ENCODE measurements around the gene PAH. TPM values are rescaled to one million over a fixed set of nuclear protein-coding genes. Genes with fewer than 3 reads are reported as not detected.

PAH gene
- total RNA-seq, 1 donor from 2014 or later: not detected

DNA sequence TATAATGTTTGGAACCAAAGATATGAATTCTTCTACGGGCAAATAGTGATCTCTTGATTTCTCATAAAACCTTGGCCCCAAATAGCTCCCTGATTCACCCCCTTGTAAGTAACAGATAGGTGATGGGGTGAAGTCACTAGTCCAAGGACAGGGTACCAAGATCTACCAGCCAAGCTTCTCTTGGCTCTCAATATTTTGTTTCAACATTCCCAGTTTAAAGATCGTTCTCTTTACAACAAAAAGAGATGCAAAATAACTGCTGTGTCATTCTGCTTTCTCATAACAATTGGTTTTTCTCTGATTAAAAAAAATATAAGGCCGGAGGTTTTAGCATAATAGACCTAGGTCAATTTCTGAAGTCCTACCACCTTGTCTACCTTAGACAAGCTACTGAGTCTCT is 11.8 kb downstream of the PAH start:
- no peak for DNase-seq
- intact Hi-C loops (cut with micrococcal nuclease): no loop called here
- ATAC-seq: no peak

DNA sequence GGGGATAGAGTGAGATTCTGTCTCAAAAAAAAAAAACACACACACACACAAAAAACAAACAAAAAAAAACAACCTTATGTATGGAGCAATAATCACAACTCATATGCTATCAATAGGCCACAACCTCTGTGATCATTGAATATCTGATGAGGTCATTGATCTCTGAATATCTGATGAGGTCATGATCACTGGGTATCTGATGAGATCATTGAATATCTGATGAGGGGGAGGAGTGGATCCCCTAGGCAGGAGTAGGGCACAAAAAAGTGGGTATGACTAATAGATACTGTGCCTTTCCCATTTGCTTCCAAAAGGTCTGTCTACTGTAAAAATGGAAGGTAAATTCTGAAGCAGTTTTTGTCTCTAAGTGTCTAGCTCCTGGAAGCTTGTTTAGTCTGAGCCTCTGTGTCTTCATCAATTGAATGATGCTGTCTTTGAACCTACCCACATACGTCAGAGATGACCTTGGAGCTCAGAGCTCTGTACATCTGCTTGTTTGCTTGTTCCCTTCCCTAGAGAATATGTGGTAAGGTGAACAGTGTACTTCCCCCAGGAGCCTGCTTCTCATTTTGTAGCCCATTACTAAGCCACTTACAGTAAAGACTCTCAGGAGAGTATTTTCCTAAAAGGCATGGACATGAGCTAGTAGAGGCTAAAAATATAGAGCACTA is 13.6 kb downstream of the PAH start:
- no peak for DNase-seq
- intact Hi-C loops (cut with micrococcal nuclease): no loop called here

DNA sequence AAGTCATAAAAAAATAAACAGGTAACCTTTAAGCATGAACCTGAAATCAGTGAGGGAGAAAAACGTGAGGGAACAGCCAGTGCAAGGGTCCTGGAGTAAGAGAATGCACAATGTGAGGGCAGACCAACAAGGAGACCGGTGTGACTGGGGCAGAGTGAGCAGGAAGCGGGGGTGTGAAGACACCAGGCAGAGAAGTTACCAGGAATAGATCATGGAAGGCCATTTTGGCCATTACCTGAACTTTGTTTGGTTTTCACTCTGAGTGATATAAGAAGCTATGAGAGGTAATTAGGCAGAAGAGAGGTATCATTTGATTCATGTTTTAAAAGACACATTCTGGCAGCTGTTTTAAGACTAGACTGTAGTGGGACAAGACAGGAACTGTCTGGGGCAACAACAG is 15.0 kb downstream of the PAH start:
- no peak for DNase-seq
- intact Hi-C loops (cut with micrococcal nuclease): no loop called here
- no peak for ATAC-seq

More for the DNA sequence above, 13.6 kb downstream of the PAH start:
- ATAC-seq: no peak

DNA sequence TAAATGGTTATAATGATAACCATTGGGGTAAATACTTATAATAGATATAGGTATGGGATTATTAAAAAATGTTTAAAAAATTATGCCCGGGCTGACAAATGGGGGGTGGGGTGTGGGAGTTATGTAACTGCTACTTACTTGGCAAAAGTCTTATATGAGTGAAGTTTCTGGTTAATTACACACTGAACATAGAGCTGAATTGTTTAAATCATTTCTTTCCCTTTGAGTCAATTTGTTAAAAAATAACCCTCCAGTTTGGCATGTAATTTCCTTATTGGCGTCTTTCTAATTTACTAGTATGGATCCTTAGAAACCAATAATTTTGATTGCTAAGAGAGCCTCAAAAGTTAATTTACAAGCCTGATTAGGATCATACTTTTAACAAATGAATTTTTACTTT is 16.7 kb downstream of the PAH start:
- no peak for ATAC-seq
- intact Hi-C loops (cut with micrococcal nuclease): no loop called here
- no peak for DNase-seq

DNA sequence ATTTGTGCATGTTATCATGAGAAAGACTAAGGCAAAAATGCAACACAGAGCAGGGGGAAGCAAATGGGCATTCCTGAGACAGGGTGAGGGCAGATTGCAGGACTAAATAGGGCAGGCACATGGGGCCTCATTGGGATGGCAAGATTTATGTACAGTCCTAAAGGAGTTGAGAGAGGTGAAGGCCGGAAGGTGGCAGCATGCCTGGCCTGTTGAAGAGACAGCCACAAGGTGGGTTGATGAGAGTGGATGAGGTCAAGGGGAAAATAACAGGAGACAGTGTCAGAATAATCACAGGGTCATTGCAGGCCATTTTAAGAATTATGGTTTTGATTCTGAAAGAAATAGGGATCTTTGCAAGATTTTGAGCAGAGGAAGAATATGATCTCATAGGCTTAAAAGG is 21.0 kb downstream of the PAH start:
- ATAC-seq: no peak
- DNase-seq: no peak
- intact Hi-C loops (cut with micrococcal nuclease): no loop called here

DNA sequence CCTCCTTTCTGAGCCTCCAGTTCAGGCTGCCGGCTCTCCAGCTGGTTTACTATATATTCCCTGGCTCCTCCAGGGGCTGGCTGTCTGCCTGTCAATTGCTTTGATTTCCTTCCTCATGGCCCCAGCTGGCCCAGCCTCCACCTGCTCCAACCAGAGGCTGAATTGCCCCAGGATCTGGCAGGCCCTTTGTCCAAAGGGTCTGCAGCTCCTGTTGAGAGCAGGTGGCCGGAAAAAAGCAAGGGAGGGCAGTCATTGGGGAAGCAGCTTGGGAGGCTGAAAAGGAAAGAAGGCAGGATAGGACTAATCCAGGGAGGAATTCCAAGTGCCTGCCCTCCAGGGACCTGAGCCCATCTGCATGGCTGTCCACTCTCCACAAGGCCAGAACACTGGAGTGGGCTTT is 25.3 kb downstream of the PAH start:
- ATAC-seq: no peak
- DNase-seq: no peak
- intact Hi-C loops (cut with micrococcal nuclease): no loop called here

DNA sequence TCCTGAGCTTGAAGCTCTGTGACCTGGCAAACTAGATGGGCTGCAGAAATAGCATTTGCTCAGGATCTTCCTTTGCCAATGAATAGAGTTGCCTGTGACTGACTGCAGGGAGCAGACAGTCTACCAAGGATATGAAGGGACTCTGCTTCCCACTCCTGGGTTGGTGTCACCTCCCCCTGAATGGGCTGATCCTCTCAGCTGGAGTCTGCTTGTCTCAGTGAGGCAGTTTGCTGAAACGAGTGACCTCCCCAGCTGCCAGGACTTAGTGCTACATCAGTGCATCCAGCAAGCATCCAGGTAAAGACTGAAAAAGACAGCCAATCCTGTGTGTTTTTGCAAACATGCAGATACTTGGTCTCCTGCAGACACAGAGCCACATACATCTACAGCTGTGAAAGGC is 28.5 kb downstream of the PAH start:
- intact Hi-C loops (cut with micrococcal nuclease): loop anchor here (10.0 kb wide), 1 partner anchor 656 kb away; no protein-coding TSS in a partner anchor
- DNase-seq: no peak
- no peak for ATAC-seq

DNA sequence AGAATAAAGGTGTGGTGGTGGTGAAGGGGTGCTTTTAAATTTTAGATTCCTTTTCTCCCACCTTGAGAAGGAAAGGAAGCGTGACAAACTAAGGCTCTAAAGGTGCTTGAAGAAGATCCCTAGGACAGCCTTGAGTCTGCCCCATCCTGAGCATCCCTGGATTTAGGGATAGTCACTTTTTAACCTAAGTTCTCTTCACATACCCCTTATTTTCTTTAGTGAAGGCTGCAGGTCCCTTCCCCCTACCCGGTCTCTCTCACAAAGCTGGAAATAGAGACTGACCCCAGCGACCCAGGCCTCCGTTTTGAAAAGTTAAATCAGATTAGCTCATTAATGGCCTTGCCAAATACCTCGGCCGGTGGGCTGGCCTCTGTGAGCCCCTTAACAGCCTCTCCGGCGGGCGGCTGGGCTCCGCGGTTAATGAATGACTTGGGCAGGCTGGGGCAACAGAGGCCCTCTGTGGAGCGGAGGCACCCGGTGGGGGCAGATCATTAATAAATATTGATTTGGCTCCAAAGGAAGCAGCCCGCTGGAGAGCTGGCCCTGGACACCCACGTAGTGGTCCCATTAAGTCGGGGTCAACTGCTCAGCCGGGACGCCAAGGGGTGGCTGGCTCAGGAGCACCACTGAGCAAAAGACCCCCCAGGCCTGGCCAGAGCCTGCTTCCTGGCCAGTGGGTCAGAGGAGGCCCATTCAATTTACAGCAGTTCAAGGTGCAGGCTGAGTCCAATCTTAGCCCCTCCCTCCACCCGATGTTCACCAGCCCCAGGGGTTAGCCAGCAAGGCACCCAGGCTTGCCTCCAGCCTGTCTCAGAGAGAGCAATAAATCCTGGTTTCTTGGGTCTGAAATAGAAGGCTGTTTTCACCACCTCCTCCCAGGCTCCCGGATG is 31.8 kb downstream of the PAH start:
- DNase-seq: no peak
- intact Hi-C loops (cut with micrococcal nuclease): loop anchor here (10.0 kb wide), 1 partner anchor 660 kb away; no protein-coding TSS in a partner anchor
- no peak for ATAC-seq

DNA sequence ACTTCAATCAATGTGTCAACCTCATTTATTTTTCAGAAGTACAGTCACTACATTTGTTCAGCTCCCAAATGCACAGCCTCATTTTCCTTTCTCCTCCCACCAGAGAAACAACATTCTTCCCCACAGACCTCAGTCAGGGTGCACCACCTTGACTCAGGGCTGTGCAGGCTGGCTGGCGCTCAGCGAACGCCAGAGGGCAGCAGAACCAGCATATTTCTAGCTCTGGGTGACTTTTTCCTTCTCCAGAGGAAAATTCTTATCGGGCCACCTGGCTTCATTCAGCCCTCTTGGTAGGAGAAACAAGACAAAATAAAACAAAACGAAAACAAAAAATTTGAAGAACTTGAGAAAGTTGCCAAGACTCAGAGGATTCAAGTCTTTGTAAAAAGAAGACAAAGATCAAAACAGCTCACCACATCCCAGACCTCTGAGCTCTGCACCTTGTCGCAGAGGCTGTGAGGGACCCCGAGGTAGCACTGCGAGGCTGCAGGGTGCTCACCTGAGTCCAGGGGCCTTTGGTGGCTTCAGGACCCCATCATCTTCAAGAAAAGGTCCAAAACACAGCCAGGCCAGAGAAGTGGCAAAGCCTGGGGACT is 33.7 kb downstream of the PAH start:
- intact Hi-C loops (cut with micrococcal nuclease): loop anchor here (10.0 kb wide), 1 partner anchor 661 kb away; no protein-coding TSS in a partner anchor
- ATAC-seq (peak; percentile 61), DNase-seq (peak; percentile 63)

DNA sequence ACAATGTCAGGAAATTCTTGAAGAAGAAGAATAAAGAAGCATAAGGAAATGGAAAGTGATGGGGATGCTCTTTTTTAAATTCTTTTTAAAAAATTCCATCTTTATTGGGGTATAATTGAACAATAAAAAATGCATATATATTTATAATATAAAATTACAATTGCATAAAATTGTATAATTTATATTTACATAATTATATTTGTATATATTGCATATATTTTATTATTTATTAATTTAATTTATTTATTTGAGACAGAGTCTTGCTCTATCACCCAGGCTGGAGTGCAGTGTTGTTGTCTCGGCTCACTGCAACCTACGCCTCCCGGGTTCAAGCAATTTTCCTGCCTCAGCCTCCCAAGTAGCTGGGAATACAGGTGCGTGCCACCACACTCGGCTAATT is 36.3 kb downstream of the PAH start:
- intact Hi-C loops (cut with micrococcal nuclease): loop anchor here (10.0 kb wide), 1 partner anchor 664 kb away; no protein-coding TSS in a partner anchor
- ATAC-seq (no peak), DNase-seq (no peak)

DNA sequence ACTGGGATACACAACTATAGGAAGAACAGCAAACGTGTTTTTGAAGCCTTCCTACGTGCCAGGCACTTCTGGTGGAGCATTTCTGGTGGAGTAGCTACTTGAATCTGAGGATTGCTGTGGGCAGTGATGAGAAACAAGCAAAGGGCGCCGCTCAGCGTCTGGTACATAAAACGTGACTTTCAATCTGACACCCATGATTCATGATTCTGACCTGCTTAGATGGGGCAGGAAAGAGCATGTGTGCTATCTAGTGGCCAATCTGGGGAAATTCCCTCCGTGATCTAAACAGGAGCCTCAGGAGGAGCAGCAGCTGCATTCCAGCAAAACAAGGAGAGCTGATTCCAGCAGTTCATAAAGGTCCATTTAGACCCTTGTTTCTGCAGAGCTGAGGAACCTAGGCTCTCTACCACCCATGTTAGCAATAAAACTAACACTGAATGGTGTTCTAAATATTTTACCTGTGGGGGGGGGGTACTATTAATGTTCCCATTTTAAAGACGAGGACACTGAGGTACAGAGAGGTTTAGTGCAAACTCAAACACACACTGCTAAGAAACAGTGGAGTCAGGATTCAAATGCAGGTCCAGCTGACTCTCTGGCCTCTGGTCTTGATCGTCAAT is 37.8 kb downstream of the PAH start:
- DNase-seq: peak; percentile 47

DNA sequence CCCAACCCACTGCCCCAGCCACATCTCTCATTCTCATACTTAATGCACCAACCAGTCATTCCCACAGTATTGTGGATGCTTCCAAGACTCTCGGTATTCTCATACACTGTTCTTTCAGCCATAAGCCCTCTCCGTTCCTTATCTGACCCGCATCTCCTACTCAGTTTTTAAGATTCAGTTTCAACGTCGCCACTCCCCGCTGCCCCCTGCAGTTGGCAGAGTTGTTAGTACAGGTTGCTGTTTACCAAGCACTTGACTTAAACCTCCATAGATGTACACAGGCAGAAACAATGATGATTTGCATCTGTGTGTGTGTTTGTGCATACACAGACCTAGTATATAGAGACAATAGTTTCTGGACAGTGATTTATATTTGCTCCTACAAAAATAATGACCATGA is 40.2 kb downstream of the PAH start:
- DNase-seq: no peak
- intact Hi-C loops (cut with micrococcal nuclease): no loop called here
- no peak for ATAC-seq

More for the DNA sequence above, 37.8 kb downstream of the PAH start:
- peak; percentile 63 for ATAC-seq
- intact Hi-C loops (cut with micrococcal nuclease): no loop called here

DNA sequence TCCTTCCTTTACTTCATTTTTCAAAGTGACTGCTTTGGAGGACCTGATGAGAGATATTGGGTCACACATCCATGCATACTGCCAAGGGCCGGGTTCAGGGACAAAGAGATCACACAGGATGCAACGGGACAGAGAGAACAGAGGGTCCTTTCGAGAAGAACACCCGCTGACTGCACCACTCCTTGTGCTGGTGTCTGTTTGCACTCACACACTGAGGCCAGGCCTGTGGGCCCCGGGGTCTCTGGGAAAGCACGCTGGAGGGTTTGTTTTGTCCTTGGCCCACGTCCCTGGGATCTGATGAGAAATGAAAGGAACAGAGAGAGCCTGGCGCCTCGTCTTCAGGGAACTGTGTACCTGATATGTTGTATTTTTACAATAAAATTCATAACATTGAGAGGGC is 42.2 kb downstream of the PAH start:
- DNase-seq (no peak), ATAC-seq (no peak)
- intact Hi-C loops (cut with micrococcal nuclease): no loop called here

DNA sequence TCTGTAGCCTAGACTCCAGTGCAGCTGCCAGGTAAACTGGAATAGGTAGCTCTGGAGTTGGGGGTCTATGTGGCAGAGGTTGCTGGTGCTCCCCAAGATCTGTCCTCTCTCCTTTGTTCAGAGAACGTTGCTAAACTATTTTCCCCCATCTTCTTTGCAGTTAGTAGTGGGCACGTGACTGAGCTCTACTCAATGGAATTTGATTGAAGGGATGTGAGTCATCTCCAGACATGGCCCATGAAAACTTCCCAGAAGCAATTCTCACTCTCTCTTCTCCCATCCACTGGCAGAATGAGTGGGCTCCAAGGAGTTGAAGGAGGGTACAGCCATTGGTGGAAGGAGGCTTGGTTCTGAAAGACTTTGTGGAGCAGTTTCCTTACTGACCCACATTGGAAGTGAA is 44.0 kb downstream of the PAH start:
- no peak for DNase-seq
- intact Hi-C loops (cut with micrococcal nuclease): no loop called here

DNA sequence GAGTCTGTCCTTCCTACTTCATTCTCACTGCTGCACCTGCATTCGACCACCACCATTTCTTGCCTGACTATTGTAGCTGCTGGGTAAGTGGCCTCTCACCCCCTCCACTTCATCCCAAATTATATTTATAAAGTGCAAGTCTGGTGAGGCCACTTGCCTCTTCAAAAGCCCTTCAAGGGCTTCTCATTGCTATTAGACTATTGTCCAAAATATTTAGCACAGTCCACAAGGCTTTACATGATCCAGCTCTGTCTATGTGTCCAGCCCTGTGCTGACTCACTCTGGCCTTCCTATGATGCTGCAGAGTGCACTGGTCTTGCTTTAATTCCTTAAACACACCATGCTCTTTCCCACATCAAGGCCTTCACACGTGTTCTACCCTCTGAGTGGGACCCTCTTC is 46.0 kb downstream of the PAH start:
- ATAC-seq (no peak), DNase-seq (no peak)
- intact Hi-C loops (cut with micrococcal nuclease): no loop called here

More for the DNA sequence above, 44.0 kb downstream of the PAH start:
- no peak for ATAC-seq

DNA sequence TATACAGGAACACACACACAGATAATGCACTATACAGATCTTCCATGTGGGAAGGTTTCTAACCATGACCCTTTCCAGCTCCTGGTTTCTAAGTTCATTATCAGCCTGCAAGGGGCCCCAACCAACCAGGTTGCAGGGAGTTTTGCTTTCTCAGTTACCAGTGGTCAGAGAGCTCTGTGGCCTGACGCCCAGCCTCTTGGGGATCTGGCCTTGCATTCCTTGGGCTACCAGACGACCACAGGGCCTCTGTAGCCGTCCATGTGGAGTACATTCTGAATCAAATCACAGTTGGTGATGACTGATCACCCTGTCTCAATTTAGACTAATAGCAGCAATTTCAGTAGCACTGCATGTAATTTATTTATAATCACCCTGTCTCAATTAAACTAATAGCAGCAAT is 47.5 kb downstream of the PAH start:
- intact Hi-C loops (cut with micrococcal nuclease): no loop called here
- no peak for ATAC-seq
- DNase-seq: no peak

DNA sequence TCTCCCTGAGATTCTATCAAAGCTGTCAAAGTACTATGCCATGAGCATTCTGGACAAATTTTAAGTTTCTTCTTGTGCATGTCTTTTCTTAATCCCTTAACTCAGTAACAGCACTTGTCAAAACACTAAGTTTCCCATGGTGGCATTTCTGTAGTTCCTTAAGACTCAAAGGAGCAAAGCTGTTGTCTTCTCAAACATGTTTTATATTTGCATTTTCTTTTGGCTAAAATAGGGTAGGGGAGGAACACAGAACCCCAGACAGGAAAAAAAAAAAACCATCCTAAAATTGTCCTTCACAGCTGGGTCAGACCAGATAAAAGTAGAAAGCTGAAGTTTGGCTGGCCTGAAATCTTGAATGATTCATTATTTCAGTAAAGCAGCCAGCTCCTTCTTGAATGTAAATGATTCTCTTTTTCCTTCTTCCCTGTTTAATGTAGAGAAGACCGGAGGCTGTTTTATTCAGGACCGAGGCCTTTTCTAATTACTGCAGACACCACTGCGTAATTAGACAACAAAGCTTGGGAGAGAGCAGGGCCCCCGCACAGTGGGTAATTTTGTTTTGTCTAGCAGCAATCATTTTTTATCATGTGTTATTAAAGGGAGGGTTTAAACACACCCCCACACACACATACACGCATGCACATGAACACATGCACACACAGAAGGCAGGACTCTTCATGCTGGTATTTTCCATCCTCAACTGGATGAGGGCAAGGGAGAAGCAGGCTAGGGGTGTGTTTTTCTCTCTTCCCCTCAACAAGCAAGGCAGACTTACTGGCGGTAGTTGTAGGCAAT is 51.0 kb downstream of the PAH start:
- intact Hi-C loops (cut with micrococcal nuclease): no loop called here
- no peak for DNase-seq
- ATAC-seq: no peak

DNA sequence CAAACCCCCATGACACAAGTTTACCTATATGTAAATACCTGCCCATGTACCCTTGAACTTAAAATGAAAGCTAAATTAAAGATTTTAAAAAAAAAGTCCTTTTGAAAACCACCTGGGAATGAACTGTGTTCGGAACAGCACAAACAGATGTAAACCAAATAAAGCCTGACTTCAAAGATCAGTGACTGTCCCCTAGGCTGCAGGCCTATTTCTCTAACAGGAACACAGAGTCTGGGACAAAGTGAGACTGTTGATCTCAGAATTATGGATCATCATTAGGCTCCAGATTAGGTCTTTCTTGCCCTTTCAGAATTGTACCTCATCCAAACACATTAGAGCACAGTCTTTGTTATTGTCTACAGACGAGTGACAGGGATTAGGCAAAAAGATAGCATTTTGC is 54.6 kb downstream of the PAH start:
- DNase-seq (no peak), ATAC-seq (no peak)
- intact Hi-C loops (cut with micrococcal nuclease): no loop called here

DNA sequence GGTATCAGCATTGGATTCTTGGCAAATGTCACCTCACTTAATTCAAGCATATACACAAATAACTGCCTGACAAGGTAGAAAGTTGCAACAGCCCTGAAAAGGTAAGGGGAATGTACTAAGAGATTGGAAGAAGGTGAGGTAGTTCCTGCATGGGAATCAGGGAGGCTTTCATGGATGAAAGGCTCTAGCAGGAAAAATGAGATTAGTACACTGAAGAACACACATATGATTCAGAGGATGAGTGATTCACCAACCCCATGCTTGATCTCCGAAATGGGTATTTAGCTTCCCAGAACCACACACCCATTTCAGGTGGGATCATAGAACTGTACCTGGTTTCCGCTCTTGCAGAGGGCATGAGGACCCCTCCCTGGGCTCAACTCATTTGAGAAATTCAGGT is 65.8 kb downstream of the PAH start:
- no peak for DNase-seq
- no peak for ATAC-seq
- intact Hi-C loops (cut with micrococcal nuclease): no loop called here
